NB4 (cell line): ENCODE results near the gene RAET1G.
"Not testable (repeated sequence)": the region's sequence is repeated elsewhere in the genome, so short reads cannot be mapped to it uniquely, and the experiment has no call there.

Source experiments
- POLR2A ChIP-seq: IDR thresholded peaks from 2 replicates; pipeline ENCODE4 v1.6.1; 2011; ENCODE audit warnings: mild to moderate bottlenecking; ENCODE audit not compliant: insufficient read length; ENCODE audit errors: extremely low read depth
- TF ChIP-seq, protein P1 (sequence below): IDR thresholded peaks from one replicate; pipeline ENCODE4 v1.5.1; 2012; ENCODE audit warnings: low read depth, low read length
- TF ChIP-seq, protein P2 (sequence below): IDR thresholded peaks from 2 replicates; pipeline ENCODE4 v1.6.1; 2011; ENCODE audit warnings: low read depth, low read length

DNA sequence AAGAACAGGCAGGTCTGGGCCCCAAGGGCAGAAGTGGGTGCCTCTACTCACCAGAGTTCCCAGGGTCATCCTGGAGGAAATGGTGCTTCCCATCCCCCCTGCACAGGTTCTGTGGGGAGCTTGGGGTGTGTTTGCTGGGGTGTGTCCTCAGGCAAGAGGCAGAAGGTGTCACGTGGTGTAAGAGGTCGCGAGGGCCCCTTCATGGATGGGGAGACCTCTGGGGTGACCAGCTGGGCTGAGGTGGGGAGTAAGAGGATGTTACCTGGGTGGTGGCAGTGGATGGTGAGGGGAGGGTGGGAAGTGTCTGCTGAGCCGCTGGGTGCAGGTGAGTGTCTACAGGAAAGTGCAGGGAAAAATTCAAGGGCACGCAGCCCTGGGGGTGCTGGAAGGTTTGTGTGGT lies 830 bp downstream of the RAET1G start:
- TF ChIP-seq, protein P1, sequence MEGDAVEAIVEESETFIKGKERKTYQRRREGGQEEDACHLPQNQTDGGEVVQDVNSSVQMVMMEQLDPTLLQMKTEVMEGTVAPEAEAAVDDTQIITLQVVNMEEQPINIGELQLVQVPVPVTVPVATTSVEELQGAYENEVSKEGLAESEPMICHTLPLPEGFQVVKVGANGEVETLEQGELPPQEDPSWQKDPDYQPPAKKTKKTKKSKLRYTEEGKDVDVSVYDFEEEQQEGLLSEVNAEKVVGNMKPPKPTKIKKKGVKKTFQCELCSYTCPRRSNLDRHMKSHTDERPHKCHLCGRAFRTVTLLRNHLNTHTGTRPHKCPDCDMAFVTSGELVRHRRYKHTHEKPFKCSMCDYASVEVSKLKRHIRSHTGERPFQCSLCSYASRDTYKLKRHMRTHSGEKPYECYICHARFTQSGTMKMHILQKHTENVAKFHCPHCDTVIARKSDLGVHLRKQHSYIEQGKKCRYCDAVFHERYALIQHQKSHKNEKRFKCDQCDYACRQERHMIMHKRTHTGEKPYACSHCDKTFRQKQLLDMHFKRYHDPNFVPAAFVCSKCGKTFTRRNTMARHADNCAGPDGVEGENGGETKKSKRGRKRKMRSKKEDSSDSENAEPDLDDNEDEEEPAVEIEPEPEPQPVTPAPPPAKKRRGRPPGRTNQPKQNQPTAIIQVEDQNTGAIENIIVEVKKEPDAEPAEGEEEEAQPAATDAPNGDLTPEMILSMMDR = not testable (repeated sequence)
- TF ChIP-seq, protein P2, sequence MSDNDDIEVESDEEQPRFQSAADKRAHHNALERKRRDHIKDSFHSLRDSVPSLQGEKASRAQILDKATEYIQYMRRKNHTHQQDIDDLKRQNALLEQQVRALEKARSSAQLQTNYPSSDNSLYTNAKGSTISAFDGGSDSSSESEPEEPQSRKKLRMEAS = not testable (repeated sequence)
- not testable (repeated sequence) for TF ChIP-seq POLR2A
